Measurements from ENCODE around the gene INO80C.

Gene INO80C, protein sequence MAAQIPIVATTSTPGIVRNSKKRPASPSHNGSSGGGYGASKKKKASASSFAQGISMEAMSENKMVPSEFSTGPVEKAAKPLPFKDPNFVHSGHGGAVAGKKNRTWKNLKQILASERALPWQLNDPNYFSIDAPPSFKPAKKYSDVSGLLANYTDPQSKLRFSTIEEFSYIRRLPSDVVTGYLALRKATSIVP

DNA sequence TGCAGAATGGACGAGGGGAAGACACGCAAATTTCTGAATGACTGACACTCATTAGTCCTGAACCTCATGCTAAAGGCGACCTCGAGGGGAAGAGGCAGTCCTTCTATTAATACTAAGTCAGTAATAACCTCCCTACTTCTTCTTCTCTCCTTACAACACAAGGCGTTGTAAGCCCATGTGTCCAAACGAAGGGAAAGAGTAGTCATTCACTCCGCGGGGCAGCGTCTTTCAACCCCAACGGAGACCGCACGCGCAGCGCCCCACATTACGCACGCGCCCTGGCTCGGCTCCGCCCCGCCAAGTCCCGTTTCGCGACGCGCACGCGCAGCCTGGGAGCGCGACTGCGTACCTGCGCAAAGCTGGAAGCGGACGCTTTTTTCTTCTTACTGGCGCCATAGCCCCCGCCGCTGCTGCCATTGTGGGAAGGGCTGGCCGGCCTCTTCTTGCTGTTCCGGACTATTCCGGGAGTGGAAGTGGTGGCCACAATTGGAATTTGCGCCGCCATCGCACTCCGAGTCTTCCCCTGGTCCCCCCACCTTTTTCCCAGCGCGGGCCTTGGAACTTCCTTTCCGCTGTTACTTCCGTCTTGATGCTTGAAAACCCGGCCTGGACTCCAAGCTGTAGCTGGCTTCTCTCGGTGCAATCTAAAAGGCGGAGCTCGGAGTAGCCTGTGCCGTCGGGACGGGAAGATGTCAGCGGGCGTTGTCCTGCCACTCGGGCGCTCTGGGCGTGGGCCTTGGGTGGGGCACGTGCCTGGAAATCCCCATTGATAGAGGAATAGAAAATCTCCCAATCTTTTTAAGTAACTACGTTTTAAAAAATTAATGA is at the start of gene INO80C:
Gene INO80C, minus strand, starts transcription at position 591 of the 828 bp plus-strand sequence. Its CDS starts 86 bp downstream, at position 505.
- peak; percentile 86 to 91 for DNase-seq (ENCODE audit: low read depth in 1 of 2, low spot score in 1 of 2)

DNA sequence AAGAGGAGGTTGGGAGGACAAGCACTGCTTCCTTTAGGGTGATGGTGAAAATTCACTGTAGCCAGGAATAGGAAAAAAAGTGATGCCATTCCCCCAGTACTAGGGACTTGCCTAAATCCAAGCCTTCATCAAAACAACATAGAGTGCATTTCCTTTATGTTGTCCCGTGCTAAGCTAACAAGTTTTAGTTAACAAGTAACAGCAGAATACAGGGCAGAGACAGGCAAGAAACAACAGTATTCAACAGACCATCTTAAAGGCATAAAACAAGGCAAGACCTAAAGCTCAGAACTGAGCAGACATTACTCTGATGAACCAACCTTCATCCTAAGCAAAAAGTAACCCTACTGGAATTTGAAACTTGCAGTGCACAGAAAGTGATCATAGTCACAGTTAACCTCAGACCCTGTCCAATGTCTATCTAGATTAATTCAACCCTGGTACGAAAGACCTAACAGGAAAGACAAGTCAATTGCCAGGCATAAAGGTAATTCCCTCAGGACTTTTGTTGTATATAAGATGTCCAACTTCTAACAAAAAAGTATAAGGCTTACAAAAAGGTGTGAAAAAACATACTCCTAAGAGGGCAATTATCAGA is 49.3 kb upstream of the INO80C start:
- no peak for DNase-seq (ENCODE audit: low read depth in 1 of 2, low spot score in 1 of 2)

DNA sequence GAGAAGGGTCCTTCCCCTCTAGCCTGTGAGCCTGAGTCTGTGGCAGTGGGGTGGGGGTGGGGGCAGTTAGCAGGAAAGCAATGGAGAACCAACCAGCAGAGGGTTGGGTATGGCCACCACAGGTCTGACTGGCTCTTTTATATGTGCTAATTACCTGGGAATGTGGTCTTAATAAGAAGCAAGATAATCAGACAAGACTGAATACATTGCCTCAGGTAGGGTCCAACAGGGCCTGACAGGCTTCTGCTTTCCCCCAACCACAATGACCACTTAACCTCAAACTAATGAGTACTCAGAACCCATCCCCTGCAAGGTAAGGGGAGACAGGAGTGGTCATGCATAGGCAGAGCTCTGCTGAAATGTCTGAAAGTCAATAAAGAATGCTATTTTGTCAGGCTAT is 44.6 kb upstream of the INO80C start:
- no peak for DNase-seq (ENCODE audit: low read depth in 1 of 2, low spot score in 1 of 2)

DNA sequence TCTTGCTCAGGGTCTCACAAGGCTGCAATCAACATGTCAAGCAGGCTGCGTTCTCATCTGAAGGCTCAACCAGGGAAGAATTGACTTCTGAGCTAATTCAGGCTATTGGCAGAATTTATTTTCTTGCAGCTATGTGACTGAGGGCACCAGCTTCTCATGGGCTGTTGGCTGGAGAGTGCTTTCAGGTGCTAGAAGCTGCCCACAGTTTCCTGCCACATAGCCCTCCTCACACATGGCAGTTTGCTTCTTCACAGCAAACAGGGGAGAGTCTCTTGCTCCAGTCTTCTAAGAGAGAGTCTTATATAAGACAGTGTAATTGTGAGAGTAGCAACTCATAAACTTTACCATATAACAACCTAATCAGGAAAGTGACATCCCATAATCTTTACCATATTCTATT is 37.5 kb upstream of the INO80C start:
- no peak for DNase-seq (ENCODE audit: low read depth in 1 of 2, low spot score in 1 of 2)

DNA sequence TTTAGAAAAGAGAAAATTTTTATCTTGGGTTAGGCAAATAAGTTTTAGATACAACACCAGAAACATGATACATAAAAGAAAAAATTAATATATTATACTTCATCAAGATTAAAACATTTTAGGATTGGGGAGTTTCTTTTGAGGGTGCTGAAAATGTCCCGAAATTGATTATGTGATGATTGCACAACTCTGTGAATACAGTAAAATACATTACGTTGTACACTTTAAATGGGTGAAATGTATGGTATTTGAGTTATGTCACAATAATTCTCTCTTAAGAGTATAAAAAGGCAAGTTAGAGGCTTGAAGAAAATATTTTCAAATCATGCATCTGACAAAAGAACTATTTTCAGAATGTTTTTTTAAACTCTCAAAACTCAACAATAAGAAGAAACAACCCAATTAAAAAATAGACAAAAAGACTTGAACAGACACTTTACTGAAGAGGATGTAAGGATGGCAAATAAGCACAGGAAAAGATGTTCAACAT is 36.2 kb upstream of the INO80C start:
- no peak for DNase-seq (ENCODE audit: low read depth in 1 of 2, low spot score in 1 of 2)

DNA sequence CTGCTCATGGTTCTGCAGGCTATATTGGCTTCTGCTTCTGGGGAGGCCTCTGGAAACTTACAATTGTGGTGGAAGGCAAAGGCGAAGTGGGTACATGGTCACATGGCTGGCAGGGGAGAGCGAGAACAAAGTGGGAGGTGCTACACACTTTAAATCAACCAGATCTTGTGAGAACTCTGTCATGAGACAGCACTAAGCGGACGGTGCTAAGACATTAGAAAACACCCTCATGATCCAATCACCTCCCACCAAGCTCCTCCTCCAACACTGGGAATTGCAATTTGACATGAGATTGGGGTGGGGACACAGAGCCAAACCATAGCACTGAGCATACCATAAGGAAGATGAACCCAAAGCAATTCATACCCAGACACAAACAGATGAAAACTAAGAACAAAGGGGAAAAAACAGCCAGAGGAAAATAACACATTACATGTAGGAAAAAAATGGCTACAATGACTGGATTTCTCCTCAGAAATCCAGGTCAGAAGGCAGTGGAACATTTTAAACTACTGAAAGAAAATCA is 31.1 kb upstream of the INO80C start:
- DNase-seq (ENCODE audit: low read depth in 1 of 2, low spot score in 1 of 2): no peak

DNA sequence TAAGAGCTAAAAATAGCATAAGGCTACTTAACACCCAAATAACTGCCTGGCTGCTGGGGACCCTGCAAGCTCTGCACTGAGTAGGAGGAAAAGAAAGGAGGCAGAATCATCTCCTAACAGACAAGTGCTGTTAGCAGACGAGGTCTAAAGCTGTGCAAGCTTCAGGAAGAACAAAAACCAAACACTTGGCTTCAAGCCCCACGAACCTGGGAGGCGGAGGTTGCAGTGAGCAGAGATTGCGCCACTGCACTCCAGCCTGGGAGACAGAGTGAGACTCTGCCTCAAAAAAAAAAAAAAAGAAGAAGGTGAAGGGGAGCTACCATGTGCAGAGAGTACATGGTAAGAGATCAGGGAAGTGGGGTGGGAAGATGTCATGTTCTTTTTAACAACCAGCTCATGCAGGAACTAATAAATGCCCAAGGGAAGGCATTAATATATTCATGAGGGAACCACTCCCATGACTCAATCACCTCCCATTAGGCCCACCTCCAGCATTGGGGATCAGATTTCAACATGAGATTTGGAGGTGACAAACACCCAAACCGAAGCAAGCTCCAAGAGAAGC is 28.8 kb upstream of the INO80C start:
- no peak for DNase-seq (ENCODE audit: low read depth in 1 of 2, low spot score in 1 of 2)

DNA sequence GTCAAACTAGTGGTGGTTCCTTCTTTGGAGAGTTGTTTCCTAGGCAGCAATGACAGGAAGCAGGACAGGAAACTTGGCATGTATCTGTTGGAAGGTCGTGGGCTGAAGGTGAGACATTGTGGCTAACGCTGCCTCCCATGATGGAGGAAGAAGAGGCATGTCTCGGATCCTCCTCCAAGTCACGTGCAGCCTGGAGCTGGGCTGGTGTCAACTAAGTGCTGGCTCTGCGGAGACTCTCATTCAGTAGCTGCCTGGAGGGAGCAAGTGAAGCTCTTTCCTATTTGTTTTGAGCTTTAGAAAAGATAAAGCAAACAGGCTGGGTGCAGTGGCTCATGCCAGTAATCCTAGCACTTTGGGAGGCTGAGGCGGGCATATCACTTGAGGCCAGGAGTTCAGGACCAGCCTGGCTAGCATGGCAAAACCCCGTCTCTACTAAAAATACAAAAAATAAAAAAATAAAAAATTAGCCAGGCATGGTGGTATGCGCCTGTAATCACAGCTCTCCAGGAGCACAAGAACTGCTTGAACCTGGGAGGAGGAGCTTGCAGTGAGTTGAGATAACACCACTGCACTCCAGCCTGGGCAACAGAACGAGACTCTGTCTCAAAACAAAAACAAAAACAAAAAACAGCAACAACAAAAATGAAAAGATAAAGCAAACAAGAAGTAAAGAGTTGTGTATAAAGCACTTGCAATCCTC is 28.2 kb upstream of the INO80C start:
- no peak for DNase-seq (ENCODE audit: low read depth in 1 of 2, low spot score in 1 of 2)

DNA sequence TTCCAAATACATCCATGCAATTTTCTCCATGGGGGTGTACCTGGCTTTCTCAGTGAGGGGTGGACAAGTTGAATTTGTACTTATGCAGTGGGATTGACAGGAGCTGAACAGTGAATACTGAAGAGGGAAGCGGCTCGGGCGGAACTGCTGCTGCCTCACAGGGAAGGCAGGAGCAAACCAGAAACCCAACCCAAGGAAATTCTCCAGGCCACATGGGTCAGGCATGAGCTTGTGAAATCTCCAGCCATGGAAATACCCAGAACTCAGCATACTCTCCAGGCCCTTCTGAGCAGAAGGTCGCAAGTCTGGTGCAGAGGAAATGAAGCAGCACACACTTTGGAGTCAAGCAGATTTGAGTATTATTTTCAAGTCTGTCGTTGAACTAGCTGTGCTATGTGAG is 26.5 kb upstream of the INO80C start:
- DNase-seq (ENCODE audit: low read depth in 1 of 2, low spot score in 1 of 2): no peak

DNA sequence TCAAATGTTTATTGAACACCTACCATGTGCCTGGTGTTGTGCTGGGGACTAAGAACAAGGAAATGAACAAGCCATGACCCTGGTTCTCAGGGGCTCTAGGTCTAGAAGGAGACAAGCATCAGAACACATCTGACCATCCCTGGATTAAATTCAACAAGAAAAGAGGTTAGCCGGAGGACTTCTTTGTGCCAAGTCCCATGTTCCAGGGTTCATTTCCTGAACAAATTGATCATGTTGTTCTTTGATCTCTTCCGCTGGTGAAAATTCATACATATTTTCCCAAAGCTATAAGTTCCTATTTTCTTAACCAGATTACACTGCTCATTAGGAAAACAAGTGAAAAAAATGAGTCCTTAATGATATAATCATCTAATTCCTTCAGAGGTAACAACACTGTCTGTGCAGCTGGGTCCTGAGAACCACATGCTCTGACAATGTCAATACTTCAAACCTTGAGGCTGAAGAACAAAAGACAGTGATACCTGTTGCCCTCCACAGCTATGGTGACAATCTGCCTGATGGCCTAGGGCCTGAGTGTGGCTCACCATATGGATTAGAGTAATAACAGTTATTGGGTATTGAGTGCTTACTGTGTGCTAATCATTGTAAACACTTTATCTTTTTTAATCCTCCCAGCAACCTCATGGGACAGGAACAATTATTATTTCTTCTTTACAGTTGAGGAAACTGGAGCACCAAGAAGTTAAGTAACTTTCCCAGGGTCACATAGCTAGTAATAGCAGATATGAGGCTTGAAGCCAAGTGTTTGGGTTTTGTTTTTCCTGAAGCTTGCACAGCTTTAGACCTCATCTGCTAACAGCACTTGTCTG is 24.6 kb upstream of the INO80C start:
- no peak for DNase-seq (ENCODE audit: low read depth in 1 of 2, low spot score in 1 of 2)

DNA sequence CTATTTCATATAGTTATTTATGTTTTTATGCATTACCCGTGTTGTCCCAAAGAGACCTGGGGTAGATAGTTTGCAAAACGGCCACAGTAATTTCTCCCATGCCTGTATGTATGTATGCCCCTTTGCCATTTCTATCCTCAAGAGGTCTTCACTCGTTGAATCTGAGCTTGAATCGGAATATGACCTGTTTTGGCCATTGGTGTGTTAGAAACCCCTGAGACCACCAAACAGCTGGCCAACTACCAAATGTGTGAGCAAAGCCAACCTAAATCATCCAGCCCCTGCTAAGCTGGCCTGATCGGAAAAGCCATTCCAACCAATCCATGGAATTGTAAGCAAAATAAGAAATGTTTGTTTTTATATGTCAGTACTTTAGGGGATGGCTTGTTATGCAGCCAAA is 23.4 kb upstream of the INO80C start:
- no peak for DNase-seq (ENCODE audit: low read depth in 1 of 2, low spot score in 1 of 2)

DNA sequence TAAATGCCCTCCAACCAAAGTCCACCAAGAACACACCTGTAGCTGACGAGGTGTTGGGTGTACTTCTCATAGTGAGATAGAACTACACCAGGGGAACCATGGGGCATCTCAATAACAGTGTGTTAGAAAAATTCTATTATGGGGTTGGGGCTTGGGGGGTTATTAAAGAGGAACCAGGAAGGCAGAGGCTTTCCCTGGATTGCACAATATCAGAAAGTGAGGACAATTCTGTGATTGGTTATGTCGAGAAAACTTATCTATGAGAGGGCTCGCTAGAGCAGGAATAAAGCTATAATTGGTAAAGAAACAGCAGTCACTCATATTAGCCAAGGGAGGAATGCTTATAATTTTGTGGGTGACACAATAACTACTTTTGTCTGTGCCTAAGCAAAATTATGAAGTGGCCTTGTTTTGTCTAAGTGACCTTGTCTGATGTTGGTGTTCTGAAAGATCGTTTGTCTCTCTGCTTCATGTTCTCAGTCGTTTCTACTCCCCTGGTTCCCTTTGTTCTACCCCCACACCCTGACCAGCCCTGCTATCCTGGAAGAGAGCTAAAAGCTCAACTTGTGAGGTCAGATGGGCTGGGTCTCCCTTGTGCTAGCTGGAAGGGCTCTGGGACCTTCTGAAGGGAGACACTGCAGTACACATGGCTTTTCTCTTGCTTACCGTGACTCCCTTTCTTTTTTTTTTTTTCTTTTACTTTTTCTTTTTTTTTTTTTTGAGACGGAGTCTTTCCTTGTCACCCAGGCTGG is 21.6 kb upstream of the INO80C start:
- DNase-seq (ENCODE audit: low read depth in 1 of 2, low spot score in 1 of 2): no peak

DNA sequence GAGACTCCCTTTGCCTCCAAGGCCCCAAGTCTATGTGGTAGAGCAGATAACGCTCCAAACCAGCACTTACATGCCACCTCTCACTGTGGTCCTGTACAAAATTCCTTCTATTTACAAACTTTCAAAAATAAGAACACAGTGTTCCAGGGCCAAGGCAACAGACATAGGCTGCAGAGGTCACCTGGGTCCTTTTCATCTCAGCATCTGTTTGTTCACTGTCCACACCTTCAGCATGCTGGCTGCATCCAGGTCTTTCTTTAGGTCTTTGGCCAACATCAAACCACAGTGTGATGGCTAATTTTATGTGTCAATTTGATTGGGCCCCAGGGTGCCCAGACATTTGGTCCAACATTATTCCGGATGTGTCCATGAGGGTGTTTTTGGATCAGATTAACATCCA is 20.0 kb upstream of the INO80C start:
- DNase-seq (ENCODE audit: low read depth in 1 of 2, low spot score in 1 of 2): no peak

DNA sequence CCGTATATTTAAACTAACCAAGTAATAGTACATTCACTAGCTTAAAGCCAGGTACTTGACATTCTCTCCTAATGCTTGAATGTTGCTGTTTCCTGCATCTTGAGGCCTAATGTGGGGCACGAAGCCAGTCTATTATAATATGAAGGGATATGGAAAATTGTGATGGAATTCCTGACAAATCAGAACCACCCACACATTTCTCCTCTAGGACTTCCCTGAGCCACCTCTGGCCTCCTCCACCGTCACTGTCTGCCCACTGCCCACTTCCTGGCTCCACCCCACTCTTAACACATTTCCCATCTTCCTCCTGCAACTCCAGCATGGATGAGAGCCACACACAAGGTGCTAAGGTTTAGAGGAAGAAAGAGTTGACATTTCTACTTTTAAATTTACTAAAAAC is 19.0 kb upstream of the INO80C start:
- DNase-seq (ENCODE audit: low read depth in 1 of 2, low spot score in 1 of 2): no peak

DNA sequence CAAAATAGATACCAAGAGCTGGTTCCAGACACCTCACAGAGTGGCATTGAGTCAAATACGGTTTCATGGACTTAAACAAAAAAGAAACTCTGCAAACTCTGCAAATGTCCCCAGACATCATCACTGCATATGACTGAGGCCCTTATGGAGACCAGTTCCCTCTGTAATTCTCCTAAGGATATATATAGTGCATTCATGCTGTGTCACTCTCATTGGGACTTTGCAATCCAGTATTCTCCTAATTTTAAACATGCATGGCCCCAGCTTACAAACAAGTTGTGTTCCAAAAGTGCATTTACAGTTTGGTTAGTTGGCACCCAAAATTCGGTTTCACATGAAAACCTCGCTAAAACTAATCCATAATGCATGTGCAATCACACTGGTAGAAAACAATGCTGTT is 18.6 kb upstream of the INO80C start:
- no peak for DNase-seq (ENCODE audit: low read depth in 1 of 2, low spot score in 1 of 2)

DNA sequence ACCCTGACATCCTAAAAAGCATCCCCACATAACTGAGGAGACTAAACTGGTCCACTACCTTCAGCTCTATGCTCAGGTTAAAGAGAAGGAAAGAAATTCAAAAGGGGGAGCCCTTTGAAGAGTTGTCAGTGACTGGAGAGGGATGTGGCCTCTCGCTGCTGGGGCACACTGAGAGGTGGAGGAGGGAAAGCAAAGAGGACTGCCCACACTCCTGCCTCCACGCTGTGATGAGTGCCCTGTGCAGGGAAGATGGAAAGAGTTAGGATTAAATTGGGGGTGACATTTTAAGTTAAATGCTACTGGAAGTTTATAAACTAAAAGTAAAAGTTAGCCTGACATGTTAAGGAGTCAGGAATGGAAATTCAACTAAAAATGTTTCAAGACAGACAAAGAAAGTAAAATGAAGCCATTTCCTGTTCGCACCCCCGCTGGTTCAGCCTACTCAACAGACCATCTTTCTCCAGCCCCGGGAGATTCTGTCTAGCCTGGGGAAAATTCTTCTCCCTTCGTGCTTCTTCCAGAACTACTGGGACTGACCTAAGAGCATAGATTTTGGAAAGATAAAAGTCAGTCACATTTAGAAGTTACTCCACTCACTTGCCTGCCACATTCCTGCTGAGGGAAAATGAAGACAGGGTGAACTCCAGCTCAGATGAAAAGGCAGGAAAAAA is 17.8 kb upstream of the INO80C start:
- DNase-seq (ENCODE audit: low read depth in 1 of 2, low spot score in 1 of 2): no peak

DNA sequence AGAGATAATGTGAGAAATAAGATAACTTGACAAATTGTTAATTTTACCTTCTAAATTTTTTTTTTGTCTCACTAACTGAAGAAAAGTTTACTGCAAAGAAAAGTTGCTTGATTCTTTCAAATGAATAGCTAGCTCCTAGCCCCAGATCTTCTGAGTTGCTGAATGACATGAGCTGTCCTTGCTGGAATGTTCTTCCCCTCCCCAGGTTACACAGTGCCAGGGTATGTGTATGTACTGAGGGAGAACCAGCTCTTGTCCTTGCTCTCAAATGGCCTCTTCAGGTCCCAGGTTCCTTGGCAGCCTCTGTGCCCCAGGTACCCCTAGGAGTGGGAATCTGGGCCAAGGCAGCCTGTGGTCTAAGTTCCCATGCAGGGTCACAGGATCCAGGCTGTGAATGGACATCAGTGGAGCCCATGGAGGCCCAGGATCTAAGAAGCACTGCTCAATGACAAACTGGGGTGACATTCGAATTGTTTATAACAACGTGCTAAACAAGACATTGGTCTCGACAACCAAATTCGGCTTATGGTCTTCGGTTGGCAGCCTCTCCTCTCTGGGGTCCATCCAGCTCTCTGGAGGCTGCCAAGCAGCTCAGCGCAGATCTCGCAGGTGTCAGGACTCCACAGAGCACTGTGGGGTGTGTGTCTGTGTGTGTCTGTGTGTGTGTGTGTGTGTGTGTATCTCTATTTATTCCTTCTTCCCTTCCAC is 17.1 kb upstream of the INO80C start:
- DNase-seq (ENCODE audit: low read depth in 1 of 2, low spot score in 1 of 2): no peak

DNA sequence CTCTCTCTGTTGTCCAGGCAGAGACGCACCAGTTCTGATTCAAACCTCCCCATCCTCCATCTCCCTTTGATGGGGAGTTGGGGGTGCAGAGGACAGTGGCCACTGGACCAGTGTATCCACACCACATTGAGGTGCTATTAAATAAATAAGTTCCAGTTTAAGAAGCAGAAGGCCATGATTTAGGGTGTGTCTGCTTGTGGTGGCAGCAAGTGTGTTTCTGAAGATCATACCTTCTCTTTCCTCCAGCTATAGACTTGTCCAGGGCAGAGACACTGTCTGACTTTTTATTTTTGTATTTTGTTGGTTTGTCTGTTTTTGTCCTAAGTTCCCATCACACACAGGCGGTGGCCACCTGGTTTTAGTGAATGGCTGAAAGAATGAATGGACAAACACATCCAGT is 16.5 kb upstream of the INO80C start:
- DNase-seq (ENCODE audit: low read depth in 1 of 2, low spot score in 1 of 2): no peak

Data from activated T-helper 1 cell treated with anti-CD3 and anti-CD28 coated beads, Interleukin-2, amount 50 U/mL, for 16 hours (primary cell).